Stomach (tissue), 4 donors: ENCODE results near the gene DDX27.

ENCODE experiments used
- POLR2A ChIP-seq, 4 donors: fragments of 450-650 bp; IDR thresholded peaks; one replicate each; pipeline ENCODE4 v1.6.1; 2016; ENCODE audit warnings: antibody characterized with exemption in 4 of 4, control low read depth in 2 of 4, mild to moderate bottlenecking in 1 of 4, moderate library complexity in 1 of 4
- POLR2AphosphoS5 ChIP-seq, 3 donors: sonication (generic); formaldehyde crosslinking; IDR thresholded peaks; one replicate each; pipeline ENCODE4 v1.6.1; 2016; ENCODE audit warnings: antibody characterized with exemption in 3 of 3

GRCh38 chr20:49291200-49291599 is 72.0 kb downstream of the DDX27 start:
- no peak for TF ChIP-seq POLR2AphosphoS5 (IDR thresholded peaks at IDR 0.05)
- TF ChIP-seq POLR2A (IDR thresholded peaks at IDR 0.05): no peak
